ENCODE results near the gene PTBP3. TPM values are rescaled to one million over a fixed set of nuclear protein-coding genes. Genes with fewer than 3 reads are reported as not detected.
"Not testable (repeated sequence)": the region's sequence is repeated elsewhere in the genome, so short reads cannot be mapped to it uniquely, and the experiment has no call there.

The PTBP3 gene
- total RNA-seq, 1 donor from 2014 or later, result 165 TPM

DNA sequence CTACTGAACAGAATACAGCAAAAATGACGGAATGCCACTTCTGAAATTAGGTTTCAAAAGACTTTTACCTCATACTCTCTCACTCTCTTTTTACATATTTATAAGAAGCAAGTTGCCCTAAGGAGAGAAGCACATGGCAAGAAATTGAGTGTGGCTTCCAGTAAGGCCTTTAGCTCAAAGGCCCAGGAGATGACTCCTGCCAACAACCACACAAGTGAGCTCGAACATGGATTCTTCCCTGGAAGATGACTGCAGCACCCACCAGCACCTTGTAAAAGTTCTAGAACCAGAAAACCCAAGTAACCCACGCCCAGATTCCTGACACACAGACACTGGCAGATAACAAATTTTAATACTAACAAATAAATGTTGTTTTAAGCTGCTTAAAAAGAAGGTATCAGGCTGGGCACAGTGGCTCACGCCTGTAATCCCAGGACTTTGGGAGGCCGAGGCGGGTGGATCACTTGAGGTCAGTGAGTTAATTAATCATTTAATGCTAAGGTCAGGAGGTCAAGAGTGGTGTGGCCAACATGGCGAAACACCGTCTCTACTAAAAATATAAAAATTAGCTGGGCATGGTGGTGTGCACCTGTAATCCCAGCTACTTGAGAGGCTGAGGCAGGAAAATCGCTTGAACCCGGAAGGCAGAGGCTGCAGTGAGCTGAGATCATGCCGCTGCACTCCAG is 17.0 kb downstream of the PTBP3 start:
- no peak for ATAC-seq

DNA sequence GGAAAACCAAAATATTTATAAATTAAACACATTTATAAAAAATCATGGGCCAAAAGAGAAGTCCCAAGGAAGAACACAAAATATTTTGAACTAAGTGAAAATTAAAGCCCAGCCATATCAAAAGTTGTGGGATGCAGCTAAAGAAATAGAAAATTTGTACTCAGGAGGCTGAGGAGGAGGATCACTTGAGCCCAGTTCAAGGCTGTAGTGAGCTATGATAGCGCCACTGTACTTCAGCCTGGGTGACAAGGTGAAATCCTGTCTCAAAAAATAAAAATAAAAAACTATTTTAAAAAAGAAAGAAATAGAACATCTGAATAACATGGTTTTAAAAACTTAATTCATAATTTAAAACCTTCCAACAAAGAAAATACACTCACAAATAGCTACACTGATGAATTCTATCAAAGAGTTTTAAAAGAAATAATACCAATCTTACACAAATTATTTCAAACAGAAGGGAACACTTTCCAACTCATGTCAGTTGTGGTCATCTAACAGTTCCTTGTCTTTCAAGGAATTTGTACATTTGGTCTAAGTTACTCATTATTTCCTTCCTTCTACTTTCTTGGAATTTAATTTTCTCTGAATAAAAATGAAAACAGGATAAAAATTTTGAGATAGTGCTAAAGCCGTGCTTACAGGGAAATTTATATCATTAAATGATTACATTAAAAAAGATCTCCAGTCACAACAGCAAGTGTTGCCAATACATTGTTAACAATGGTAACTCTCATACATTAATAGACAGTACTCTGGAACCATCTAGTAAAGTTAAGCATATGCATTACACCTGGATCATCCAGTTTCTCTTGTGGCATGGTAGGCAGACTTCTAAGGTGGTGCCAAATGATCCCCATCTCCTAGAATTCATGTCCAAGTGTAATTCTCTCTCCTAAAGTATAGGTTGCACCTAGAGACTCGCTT is 17.8 kb downstream of the PTBP3 start:
- ATAC-seq, result peak; percentile 48

DNA sequence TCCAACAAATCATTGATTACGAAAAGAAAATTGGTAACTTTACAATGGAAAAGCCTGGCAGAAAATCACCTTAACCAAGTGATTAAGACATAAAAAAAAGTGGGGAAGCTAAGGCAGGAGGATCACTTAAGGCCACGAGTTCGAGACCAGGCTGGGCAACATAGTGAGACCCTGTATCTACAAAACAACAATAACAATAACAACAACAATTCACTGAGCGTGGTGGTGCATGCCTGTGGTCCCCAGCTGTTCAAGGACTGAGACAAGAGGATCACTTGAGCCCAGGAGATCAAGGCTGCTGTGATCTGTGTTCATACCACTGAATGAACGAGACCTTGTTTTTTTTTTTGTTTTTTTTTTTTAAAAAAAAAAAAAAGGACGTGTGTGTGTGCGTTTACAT is 21.3 kb downstream of the PTBP3 start:
- ATAC-seq, result no peak

DNA sequence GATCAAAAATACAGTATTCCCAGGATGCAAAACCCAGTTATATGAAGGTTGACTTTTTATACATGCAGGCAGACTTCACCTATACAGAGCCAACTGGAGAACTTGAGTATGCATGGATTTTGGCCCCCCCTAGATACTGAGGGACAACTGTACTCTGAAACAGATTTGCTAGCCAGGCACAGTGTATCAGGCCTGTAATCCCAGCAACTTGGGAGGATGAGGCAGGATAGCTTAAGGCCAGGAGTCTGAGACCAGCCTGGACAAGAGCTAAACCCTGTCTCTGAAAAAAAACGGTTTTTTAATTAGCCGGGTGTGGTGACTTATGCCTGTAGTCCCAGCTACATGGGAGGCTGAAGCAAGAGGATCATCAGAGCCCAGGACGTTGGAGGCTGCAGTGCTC is 21.9 kb downstream of the PTBP3 start:
- ATAC-seq, result no peak

DNA sequence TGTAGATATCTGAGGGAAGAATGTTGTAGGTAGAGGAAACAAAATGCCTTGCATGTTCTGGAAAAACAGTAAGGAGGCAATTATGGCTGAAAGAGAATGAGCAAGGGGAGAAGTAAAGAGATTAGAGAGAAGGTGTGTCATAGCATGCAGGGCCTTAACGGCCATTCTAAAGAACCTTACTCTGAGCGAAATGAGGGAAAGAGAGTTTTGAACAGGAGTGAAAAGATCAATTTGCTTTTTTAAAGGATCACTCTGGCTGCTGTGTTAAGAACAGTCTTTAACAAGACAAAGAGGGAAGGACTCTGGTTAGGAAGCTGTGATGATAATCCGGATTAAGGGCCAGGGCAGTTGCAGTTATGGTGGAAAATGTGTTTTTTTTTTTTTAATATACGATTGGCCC is 22.6 kb downstream of the PTBP3 start:
- no peak for ATAC-seq

DNA sequence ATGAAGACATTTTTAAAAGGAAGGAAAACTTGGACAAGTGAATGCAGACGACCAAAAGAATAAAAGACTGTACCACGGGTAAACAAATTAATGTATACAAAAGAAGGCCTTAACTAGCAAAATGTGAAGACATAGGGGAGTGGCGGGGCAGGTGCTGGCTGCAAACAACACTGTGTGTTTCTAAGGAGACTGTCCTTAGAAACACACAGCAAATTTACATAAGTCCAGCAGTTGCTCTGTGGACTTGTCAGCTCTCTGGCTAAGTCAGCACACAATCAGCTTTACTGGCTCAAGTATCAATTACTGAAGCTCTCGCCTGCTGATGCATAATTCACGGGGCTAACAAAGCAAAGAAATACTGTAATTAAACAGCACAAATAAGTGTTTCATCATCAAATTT is 24.8 kb downstream of the PTBP3 start:
- peak; percentile 43 for ATAC-seq

DNA sequence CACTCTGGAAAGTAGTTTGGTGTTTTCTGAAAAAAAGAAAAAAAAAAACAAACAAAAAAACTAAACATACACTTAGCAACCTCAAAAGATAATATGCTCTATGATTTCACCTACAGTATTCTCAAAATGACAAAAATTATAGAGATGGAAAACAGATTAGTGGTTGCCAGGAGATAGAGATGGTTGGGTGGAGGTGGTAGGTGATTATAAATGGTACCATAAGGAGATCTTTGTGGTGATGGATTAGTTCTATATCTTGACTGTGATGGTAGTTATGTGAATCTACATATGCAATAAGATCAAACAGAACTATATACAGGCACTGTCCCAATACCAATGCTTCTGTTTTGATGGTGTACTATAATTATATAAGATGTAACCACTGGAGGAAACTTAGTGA is 32.0 kb downstream of the PTBP3 start:
- no peak for ATAC-seq

DNA sequence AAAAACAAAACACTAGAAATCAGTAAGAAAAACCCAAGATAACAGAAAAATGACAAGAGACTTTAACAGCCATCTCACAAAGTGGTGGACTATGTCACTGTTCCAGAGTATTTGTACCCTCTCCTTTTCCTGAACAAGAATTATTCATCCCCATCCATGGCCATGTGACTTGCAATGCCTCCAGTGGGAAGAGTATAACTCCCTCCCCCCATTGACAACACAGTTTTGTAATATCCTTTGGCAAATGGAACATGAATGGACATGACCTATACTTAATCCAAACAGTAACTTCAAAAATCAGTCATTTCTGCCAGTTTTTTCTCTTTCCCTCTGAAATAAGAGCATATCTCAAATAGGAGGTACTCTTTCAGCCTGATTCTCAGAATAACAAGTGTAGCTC is 33.9 kb downstream of the PTBP3 start:
- ATAC-seq, result peak; percentile 91

DNA sequence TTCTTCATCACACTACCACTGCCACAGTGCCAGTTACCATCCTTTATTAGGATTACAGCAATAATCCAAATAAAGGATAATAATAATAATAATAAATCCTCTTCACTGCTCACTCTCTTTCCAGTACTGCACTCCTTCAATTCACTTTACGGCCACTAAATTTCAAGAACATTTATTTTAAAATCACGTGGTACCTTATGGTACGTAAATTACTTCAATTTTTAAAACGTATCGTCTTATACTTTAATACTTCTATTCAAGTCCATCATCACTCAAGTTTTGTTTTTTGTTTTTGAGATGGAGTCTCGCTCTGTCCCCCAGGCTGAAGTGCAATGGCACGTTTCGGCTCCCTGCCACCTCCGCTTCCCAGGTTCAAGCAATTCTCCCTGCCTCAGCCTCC is 36.5 kb downstream of the PTBP3 start:
- ATAC-seq, result no peak

DNA sequence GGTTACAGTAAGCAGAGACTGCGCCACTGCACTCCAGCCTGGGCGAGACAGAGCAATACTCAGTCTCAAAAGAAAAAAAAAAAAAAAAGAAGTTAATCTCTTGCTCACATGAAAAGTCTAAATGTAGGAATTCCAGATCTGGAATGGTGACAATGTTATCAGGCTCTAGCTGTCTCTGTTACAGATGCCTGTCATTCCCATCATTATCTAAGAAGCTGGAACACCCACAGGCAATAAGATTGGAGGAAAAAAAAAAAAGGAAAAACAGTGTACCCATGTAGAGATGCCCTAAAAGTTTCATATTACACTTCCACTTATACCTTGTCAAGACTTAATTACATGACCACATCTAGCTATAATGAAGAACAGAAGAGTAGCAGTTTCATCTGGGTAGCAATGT is 38.2 kb downstream of the PTBP3 start:
- no peak for ATAC-seq

DNA sequence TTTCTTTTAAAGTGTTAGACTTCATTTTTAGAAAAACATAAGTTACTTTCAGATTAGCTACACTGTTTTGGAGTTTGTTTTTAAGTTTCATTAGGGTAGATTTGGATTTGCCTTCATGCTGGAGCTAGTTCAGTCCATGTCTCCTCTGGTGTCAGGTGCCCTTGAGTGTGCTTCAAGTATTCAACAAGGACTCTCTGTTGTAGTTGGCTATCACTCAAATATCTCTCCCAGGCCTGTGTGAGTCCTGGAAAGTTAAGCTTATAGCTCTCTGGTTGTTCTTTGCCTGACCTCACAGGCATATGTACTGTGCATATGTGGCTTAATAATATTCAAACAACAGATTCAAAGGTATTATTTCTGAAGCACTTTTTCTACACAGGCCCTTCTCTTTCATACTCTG is 45.4 kb downstream of the PTBP3 start:
- peak; percentile 48 for ATAC-seq

DNA sequence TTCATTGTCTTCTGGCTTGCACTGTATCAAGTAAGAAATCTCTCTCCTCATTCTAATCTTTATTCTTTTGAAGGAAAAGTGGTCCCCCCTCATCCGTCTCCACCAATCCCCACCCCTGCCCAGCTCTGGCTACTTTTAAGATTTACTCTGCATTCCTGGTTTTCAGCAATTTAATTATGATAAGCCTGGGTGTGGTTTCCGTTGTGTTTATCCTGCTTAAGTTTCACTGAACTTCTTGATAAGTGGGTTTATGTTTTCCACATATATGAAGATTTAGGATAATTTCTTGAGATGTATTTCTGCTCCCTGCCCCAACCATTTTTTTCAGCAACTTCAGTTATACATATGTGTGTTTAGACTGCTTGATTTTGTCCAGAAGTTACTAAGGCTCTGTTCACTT is 46.5 kb downstream of the PTBP3 start:
- no peak for ATAC-seq

DNA sequence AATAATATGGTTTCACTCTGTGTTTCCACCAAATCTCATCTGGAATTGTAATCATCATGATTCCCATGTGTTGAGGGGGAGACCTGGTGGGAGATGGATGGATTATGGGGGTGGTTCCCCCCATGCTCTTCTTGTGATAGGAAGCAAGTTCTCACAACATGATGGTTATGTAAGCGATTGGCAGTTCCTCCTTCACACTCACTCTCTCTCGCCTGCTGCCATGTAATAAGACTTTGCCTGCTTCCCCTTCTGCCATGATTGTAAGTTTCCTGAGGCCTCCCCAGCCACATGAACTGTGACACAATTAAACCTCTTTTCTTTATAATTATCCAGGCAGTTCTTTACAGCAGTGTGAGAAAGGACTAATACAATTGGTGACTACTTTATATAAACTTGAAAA is 48.4 kb downstream of the PTBP3 start:
- no peak for ATAC-seq

DNA sequence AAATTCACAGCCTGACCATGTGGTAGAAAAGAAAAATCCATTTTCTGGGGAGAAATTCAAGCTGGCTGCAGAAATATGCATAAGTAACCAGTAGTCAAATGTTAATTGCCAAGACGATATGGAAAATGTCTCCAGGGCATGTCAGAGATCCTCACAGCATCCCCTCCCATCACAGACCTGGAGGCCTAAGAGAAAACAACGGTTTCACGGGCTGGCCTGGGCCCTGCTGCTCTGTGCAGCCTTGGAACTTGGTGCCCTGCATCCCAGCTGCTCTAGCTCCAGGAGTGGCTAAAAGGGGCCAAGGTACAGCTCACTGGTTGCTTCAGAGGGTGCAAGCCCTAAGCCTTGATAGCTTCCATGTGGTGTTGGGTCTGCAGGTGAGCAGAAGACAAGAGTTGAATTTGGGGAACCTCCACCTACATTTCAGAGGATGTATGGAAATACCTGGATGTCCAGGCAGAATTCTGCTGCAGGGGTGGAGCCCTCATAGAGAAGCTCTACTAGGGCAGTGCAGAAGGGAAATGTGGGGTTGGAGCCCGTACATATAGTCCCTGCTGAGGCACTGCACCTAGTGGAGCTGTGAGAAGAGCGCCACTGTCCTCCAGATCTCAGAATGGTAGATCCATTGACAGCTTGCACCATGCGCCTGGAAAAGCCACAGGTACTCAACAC is 49.7 kb downstream of the PTBP3 start:
- ATAC-seq, result no peak

DNA sequence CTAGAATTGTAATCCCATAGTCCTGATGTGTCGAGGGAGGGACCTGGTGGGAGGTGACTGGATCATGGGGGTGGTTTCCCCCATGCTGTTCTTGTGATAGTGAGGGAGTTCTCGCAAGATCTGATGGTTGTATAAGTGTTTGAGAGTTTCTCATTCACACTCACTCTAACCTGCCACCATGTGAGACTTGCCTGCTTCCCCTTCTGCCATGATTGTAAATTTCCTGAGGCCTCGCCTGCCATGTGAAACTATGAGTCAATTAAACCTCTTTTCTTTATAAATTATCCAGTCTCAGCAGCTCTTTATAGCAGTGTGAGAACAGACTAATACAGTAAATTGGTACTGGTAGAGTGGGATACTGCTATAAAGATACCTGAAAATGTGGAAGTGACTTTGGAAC is 50.6 kb downstream of the PTBP3 start:
- ATAC-seq, result not testable (repeated sequence)

DNA sequence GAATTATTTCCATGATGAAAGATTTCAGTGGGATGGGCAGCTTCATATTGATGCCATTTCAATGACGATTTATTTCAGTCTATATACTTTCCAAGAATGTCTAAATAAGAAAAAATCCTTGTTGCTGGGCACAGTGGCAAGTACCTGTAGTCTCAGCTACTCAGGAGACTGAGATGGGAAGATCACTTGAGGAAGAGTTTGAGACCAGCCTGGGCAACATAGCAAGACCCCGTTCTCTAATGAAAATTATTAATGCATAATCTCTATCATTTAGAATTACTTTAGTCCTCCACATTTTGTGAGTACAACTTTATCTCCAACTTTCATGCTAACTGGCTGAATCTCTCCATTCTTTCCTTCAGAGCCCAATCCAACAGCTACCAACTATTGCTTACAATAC is 52.5 kb downstream of the PTBP3 start:
- no peak for ATAC-seq

DNA sequence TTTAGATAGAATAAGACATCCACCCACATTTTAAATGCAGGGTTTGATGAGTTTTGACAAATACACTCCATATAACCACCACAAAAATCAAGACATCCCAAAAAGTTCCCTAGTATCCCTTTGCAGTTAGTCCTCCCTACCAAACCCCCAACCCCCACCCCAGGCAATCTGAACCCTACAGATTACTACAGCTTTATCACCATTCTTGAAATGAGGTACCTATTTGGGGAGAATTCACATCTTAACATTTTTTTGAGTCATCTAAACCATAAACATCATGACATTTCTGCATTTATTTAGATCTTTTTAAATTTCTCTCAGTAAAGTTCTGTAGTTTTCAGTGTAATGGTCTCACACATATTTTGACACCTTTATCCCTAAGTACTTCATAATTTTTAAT is 53.9 kb downstream of the PTBP3 start:
- ATAC-seq, result no peak

DNA sequence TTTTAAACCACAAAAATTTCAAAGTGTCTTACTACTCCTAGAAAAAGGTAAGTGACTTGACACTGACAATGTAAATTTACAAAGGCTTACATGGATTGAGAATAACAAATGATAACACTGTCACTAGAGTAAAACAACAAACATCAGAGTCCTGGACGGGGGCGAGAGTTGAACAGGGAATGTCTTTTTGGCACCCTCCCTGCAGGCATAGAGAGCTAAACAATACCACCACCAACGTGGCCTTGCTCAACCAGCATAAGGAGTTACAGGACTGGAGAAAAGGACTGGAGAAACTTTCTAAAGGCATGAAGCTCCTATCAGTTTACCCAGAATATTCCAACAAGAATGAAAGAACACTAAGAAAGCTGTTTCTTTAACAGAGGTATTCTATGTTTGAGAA is 55.3 kb downstream of the PTBP3 start:
- ATAC-seq, result no peak

DNA sequence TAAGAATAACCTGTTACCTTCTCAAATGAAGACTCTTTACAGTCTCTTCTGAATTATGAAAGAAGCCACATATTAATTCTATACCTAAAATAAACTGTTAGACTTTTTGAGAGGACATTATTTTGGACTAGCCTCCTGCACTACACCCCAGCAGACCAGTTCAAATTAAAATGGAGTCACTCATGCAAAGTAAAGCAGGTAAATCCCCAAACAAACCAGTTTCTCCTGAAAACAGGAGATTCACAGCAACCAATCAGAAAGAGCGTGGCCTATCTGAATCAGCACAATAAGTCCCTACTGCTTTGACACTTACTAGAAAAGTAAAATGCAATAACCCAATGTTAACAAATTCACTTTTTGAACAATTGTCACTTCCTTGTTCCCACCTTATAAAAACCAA is 58.8 kb downstream of the PTBP3 start:
- ATAC-seq, result peak; percentile 93

DNA sequence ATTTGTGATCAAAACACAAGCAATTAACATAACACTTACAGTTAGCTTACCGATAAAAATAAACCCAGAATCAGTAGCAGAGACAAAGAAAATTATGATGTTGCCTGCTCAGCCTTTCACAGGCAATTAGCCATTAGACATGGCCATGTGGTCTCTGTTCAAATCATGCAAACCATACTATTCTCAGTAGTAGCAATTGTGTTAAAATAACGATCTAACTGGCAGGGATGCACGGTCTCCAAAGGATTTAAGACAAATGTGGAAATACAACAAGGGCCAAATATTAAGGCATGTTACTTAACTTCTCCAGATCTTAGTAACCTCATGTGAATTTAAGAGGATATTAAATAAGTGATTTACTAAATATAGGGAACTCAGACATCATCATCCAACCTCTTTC is 59.5 kb downstream of the PTBP3 start:
- no peak for ATAC-seq

DNA sequence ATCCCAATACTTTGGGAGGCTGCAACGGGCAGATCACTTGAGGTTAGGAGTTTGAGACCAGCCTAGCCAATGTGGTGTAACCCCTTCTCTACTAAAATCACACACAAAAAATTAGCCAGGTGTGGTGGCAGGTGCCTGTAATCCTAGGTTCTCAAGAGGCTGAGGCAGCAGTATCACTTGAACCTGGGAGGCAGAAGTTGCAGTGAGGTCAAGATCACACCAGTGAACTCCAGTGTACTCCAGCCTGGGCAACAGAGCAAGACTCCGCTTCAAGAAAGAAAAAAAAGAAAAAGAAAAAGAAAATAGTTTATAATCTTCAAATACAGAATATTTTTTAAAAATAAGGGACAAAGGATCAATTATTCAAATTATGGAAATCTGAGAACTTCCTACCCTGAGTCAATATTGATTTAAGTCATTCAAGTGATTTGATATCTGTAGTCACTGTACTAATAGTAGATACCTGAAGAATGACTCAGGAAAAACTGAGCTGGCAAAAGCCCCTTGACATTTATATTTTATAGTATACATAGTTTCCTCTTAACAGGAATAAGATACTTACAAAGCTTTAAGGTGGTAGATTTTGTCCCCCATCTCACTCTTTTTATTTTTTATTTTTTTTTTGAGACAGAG is 61.8 kb downstream of the PTBP3 start:
- no peak for ATAC-seq

DNA sequence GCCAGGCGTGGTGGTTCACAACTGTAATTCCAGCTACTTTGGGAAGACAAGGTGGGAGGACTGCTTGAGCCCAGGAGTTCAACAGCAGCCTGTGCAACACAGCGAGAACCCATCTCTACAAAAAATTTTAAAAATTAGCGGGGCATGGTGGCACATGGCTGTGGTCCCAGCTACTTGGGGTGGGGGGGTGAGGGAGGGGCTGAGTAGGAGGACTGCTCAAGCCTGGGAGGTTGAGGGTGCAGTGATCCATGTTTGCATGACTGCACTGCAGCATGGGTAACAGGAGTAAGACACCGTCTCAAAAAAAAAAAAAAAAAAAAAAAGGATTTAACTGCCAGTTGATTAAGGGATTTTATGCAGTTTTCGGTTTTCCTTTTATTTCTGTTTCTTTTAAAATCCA is 65.0 kb downstream of the PTBP3 start:
- no peak for ATAC-seq

DNA sequence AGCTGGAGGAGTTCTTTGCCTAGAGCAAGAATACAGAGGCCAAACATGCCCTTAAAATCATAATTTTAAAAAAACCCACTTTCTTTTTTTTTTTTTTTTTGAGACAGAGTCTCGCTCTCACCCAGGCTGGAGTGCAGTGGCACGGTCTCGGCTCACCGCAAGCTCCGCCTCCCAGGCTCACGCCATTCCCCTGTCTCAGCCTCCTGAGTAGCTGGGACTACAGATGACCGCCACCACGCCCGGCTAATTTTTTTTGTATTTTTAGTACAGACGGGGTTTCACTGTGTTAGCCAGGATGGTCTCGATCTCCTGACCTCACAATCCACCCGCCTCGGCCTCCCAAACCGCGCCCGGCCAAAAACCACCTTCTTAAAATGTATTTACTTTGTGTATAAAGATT is 66.3 kb downstream of the PTBP3 start:
- ATAC-seq, result not testable (repeated sequence)

Data from esophagus mucosa (tissue), 1 donor.